Endothelial cell of umbilical vein (primary cell): ENCODE measurements around the gene HMBS. TPM values are rescaled to one million over a fixed set of nuclear protein-coding genes. Genes with fewer than 3 reads are reported as not detected.

Experiments used
- BruUV-seq: library from RNA; stranded (reverse); fragments of 400-500 nt; replicated peaks from 2 replicates; lab custom pipeline; 2021; lab: Mats Ljungman, UMichigan
- CTCF ChIA-PET: fragments of 300-600, 350-600 bp; sonication (Branson Sonifier 250); formaldehyde crosslinking; loops from one replicate; lab custom pipeline; 2021; ENCODE audit warnings: antibody characterized with exemption, inconsistent platforms; lab: Charles Lee
- POLR2A ChIA-PET: fragments of 300-600, 350-600 bp; sonication (Branson Sonifier 250); formaldehyde crosslinking; loops from one replicate; lab custom pipeline; 2021; ENCODE audit warnings: antibody characterized with exemption, inconsistent platforms; lab: Charles Lee
- DNase-seq: peaks from one replicate; pipeline ENCODE4 v3.0.0-alpha.2; 2011; ENCODE audit warnings: low read depth, low spot score
- FAIRE-seq: peaks from 2 replicates; lab custom pipeline; 2011; peaks lifted over from hg19 to GRCh38; lab: Jason Lieb, UNC
- H2AFZ ChIP-seq: 2 replicates; pipeline ENCODE4 v1.6.0; 2012; ENCODE audit warnings: low read depth, low read length, control low read depth, inconsistent platforms
- H3K27ac ChIP-seq: 2 replicates; pipeline ENCODE4 v1.5.1; 2011; ENCODE audit warnings: low read depth, mild to moderate bottlenecking, control low read depth, low read length, moderate library complexity; ENCODE audit not compliant: insufficient read depth
- H3K27me3 ChIP-seq, 2 experiments: 2 replicates each; pipeline versions ENCODE4 v1.6.0 to v1.6.1; 2011; ENCODE audit warnings: low read length in 2 of 2, mixed read lengths in 1 of 2; ENCODE audit not compliant: control insufficient read depth in 2 of 2, insufficient read depth in 2 of 2
- H3K36me3 ChIP-seq, 2 experiments: 2 replicates in 1 of 2; 3 replicates in 1 of 2; pipeline ENCODE4 v1.5.1; 2011; ENCODE audit warnings: low read length in 2 of 2, mild to moderate bottlenecking in 1 of 2, moderate library complexity in 1 of 2; ENCODE audit not compliant: control insufficient read depth in 2 of 2, insufficient read depth in 2 of 2; ENCODE audit errors: extremely low read depth in 1 of 2
- H3K4me1 ChIP-seq: 3 replicates; pipeline ENCODE4 v1.5.1; 2011; ENCODE audit warnings: mild to moderate bottlenecking, low read length; ENCODE audit not compliant: control insufficient read depth, insufficient read depth; ENCODE audit errors: extremely low read depth
- H3K4me2 ChIP-seq: 2 replicates; pipeline ENCODE4 v1.6.1; 2011; ENCODE audit warnings: low read length, control low read depth, mixed read lengths; ENCODE audit not compliant: insufficient read depth
- H3K4me3 ChIP-seq, 3 experiments: fragments of 200-600 bp in 1 of 3; sonication (generic), shearing (Covaris generic) in 1 of 3; replicated peaks in 1 of 3; 2 replicates each; pipeline ENCODE4 v1.5.1; 2011 to 2016; ENCODE audit warnings: control low read depth in 3 of 3, low read length in 3 of 3, mild to moderate bottlenecking in 2 of 3, inconsistent platforms in 1 of 3, low read depth in 1 of 3, moderate library complexity in 1 of 3; ENCODE audit not compliant: insufficient read depth in 1 of 3
- H3K79me2 ChIP-seq: 2 replicates; pipeline ENCODE4 v1.6.0; 2012; ENCODE audit warnings: low read length, inconsistent platforms; ENCODE audit not compliant: control insufficient read depth, insufficient read depth
- H3K9ac ChIP-seq: replicated peaks from 2 replicates; pipeline ENCODE3; 2011; ENCODE audit warnings: low read length, control low read depth; ENCODE audit not compliant: insufficient read depth; ENCODE audit errors: extremely low read depth
- H3K9me1 ChIP-seq: replicated peaks from 3 replicates; pipeline ENCODE4 v1.6.0; 2011; ENCODE audit warnings: mild to moderate bottlenecking, low read length; ENCODE audit not compliant: control insufficient read depth, insufficient read depth; ENCODE audit errors: extremely low read depth
- H3K9me3 ChIP-seq: replicated peaks from 2 replicates; pipeline ENCODE4 v1.5.1; 2012; ENCODE audit warnings: low read length, inconsistent platforms; ENCODE audit not compliant: control insufficient read depth, insufficient read depth
- H4K20me1 ChIP-seq: replicated peaks from 2 replicates; pipeline ENCODE3; 2011; ENCODE audit warnings: mild to moderate bottlenecking, low read length; ENCODE audit not compliant: control insufficient read depth, insufficient read depth; ENCODE audit errors: extremely low read depth
- CTCF ChIP-seq, 2 donors: IDR thresholded peaks; 1 replicate in 1 of 2; 2 replicates in 1 of 2; pipeline ENCODE4 v1.5.1; 2011; ENCODE audit warnings: low read length in 2 of 2, mild to moderate bottlenecking in 2 of 2, moderate library complexity in 2 of 2, control low read depth in 1 of 2, inconsistent platforms in 1 of 2, low read depth in 1 of 2; ENCODE audit not compliant: insufficient read depth in 1 of 2; ENCODE audit errors: extremely low read depth in 1 of 2
- EZH2 ChIP-seq: IDR thresholded peaks from 2 replicates; pipeline ENCODE4 v1.6.1; 2012; ENCODE audit warnings: borderline replicate concordance, low read depth, mild to moderate bottlenecking, moderate library complexity, low read length, inconsistent platforms; ENCODE audit not compliant: severe bottlenecking
- FOS ChIP-seq: IDR thresholded peaks from 2 replicates; pipeline ENCODE4 v1.6.1; 2011; ENCODE audit warnings: mild to moderate bottlenecking, low read length, moderate library complexity, borderline replicate concordance; ENCODE audit not compliant: insufficient read depth
- GATA2 ChIP-seq: IDR thresholded peaks from 2 replicates; pipeline ENCODE4 v1.7.0; 2011; ENCODE audit warnings: low read depth, mild to moderate bottlenecking, moderate library complexity, mixed read lengths, low read length; ENCODE audit not compliant: insufficient read length, insufficient read depth
- JUN ChIP-seq: IDR thresholded peaks from 2 replicates; pipeline ENCODE4 v1.6.1; 2011; ENCODE audit warnings: borderline replicate concordance, low read depth; ENCODE audit not compliant: insufficient read length, insufficient read depth
- MAX ChIP-seq: IDR thresholded peaks from 2 replicates; pipeline ENCODE4 v1.6.1; 2011; ENCODE audit not compliant: insufficient read depth, insufficient read length
- MYC ChIP-seq: IDR thresholded peaks from one replicate; pipeline ENCODE4 v1.6.1; 2011; ENCODE audit warnings: mild to moderate bottlenecking, low read depth, low read length
- POLR2A ChIP-seq: IDR thresholded peaks from 2 replicates; pipeline ENCODE4 v1.6.1; 2012; ENCODE audit warnings: low read depth, mild to moderate bottlenecking, control low read depth, low read length
- POLR2AphosphoS5 ChIP-seq: IDR thresholded peaks from 2 replicates; pipeline ENCODE4 v1.6.1; 2012; ENCODE audit warnings: low read depth, mild to moderate bottlenecking, control low read depth, low read length, moderate library complexity; ENCODE audit not compliant: insufficient read depth
- dilution Hi-C: fragments of 300-500 bp; cut with MboI; formaldehyde crosslinking; loops from one replicate; pipeline ENCODE4 v1.15.0; 2019; ENCODE audit warnings: low sequenced_read_pairs; ENCODE audit not compliant: extremely low pct_ligation_motif_present
- intact Hi-C: fragments of 100-400 bp; cut with micrococcal nuclease; formaldehyde crosslinking; loops from one replicate; pipeline ENCODE4 v1.10.0; 2022
- polyA plus RNA-seq, 4 experiments: library from polyadenylated mRNA; depleted of rRNA in 3 of 4; stranded (reverse) in 3 of 4; unstranded in 1 of 4; fragments of >200 nt; gene quantifications; 2 replicates each; pipeline versions ENCODE4 v1.2.1 to v1.2.3, GENCODE V29; 2011 to 2012; ENCODE audit warnings: missing spikeins in 1 of 4
- total RNA-seq: library from RNA; stranded (reverse); gene quantifications from 2 replicates; pipeline ENCODE4 v1.2.3, GENCODE V29; 2021

The HMBS gene
- total and polyA plus RNA-seq, 2 donors (not counting 3 experiments of a cell fraction or from before 2014, with no cell fraction given), result 13.5 to 24.8 TPM

GRCh38 chr11:119109843-119110242 lies 25.2 kb downstream of the HMBS start:
- FAIRE-seq, result no peak

More at GRCh38 chr11:119109843-119110242, 25.2 kb downstream of the HMBS start:
- Histone ChIP-seq H2AFZ (no peak overlapping the region), H3K4me2 (no peak overlapping the region), H3K9me1 (no peaks in the 10 kb centered on the region), H3K4me1 (peaks cover 13% of the 10 kb centered on the region), H3K36me3 (peaks cover 7 to 25% of the 10 kb centered on the region in 2 experiments), H3K27me3 (no peaks in the 10 kb centered on the region), H3K79me2 (no peaks in the 10 kb centered on the region), H3K27ac (no peak overlapping the region), H4K20me1 (no peaks in the 10 kb centered on the region), H3K9me3 (no peaks in the 10 kb centered on the region), H3K4me3 (no peak overlapping the region), H3K9ac (no peak overlapping the region)
- ChIA-PET CTCF (interaction anchor here (0.9 to 2.0 kb wide), 3 partner anchors 11 to 24 kb away, joined by 3 to 7 read pairs (median 4); partner anchors contain the start of gene HINFP), POLR2A (interaction anchor here (1.9 kb wide), 1 partner anchor 15 kb away, joined by 4 read pairs; a partner anchor contains a TSS)
- intact Hi-C loops (no loop called here), dilution Hi-C loops (no loop called here)
- DNase-seq, result no peak
- TF ChIP-seq FOS, result no peak
- TF ChIP-seq POLR2AphosphoS5, result no peak
- TF ChIP-seq EZH2, result no peak
- TF ChIP-seq POLR2A, result no peak
- no peak for TF ChIP-seq MAX
- TF ChIP-seq MYC, result no peak
- no peak for TF ChIP-seq CTCF (IDR thresholded peaks at IDR 0.05; ENCODE audit: extremely low read depth in 1 of 2, insufficient read depth in 1 of 2, low read depth in 1 of 2, low read length in 2 of 2)
- TF ChIP-seq JUN, result no peak
- no peak for TF ChIP-seq GATA2
- BruUV-seq, result no TSS peak
